Astrocyte of the cerebellum (primary cell): Measurements from ENCODE around the gene IL12A.

Experiments
- DNase-seq: peaks from one replicate; pipeline ENCODE4 v3.0.0-alpha.2; 2011; ENCODE audit warnings: low read depth
- H3K4me3 ChIP-seq: 2 replicates; pipeline ENCODE4 v1.5.1; 2011; ENCODE audit warnings: mild to moderate bottlenecking, low read depth, low read length, moderate library complexity
- CTCF ChIP-seq: IDR thresholded peaks from 2 replicates; pipeline ENCODE4 v1.5.1; 2012; ENCODE audit warnings: low read length, low read depth, moderate library complexity, mild to moderate bottlenecking; ENCODE audit errors: missing control alignments
- in situ Hi-C: cut with HindIII; loops from 2 replicates; pipeline ENCODE4 v1.10.0; 2017; ENCODE audit warnings: low sequenced_read_pairs

The IL12A gene

DNA sequence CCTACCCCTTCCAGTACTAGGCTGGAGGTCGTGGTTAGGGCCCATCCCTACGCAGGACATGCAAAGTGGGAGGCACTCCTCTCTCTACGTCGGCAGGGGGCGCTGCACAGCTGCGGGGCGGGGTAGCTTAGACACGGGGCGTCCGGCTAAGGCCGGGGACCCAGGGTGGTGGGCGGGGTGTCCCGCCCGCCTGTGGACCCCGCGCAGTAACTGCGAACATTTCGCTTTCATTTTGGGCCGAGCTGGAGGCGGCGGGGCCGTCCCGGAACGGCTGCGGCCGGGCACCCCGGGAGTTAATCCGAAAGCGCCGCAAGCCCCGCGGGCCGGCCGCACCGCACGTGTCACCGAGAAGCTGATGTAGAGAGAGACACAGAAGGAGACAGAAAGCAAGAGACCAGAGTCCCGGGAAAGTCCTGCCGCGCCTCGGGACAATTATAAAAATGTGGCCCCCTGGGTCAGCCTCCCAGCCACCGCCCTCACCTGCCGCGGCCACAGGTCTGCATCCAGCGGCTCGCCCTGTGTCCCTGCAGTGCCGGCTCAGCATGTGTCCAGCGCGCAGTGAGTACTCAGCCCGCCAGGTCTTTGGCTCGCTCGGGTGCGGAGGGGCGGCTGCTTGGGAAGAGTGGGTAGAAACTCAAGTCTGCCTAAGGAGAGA is at the start of gene IL12A:
Gene IL12A, plus strand, starts transcription at position 219 of the 655 bp plus-strand sequence.
- in situ Hi-C loops: no loop called here
- peak; percentile 36 for DNase-seq
- TF ChIP-seq CTCF: peak; percentile 95
- H3K4me3 ChIP-seq: peak within 1 kb of the TSS; percentile 64

DNA sequence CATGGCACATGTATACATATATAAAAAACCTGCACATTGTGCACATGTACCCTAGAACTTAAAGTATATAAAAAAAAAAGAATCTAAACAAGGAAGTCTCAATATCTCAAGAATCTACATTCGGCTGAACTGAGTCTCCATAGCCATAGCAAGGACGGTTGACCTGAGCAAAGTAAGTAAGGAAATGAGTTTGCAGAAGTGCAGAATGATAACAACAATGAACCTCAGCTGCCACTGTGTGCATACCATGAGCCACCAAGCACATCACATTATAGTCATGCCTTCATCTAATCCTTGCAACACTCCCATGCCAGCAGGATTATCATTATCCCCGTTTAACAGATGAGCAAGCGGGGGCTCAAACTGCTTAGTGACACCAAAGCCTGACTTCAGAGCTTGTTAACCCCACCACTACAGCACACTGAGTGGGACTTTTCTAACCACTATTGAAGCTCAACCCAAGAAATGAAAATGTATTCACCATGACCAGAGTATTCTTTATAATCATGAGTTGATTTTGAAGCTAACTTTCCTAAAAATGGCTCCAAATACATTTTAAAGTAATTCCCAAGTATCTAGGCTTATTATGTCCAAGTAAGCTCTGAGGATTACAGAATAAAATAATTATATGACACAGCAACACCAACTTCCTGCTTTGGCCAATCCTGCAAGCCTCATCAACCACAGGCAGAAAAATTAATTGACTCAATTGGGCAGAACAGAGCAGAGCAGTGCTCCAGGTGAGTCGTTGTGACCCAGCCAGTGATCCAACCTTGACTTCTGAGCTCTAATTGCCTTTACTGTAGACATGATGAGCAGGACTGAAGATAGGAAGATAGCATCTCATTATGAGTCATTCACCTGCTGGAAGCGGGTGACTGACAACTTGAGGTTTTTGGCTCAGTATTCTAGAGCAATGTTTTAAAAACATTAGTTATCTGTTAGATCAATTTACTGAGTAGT is 47.3 kb upstream of the IL12A start:
- DNase-seq: no peak
- in situ Hi-C loops: no loop called here
- no peak overlapping the region for H3K4me3 ChIP-seq

DNA sequence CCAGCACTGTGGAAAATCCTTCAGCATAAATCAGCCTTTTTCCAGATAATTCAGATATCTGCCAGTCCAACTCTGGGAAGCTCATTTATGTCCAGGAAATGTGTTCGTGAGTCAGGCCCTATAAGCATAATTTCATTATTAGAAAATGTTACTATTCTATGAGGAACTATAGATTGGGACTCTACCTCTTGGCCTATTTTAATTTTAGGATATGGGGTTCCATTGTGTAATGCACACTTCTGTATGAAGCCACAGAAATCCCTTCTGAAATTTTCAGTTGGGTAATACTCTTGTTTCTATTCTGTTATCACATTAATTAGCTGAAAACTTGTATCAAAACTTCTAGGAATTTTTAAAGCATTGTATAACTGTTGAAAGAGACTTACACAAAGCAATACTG is 43.9 kb upstream of the IL12A start:
- in situ Hi-C loops: no loop called here
- TF ChIP-seq CTCF: no peak
- DNase-seq: no peak
- no peak overlapping the region for H3K4me3 ChIP-seq

More for the DNA sequence above, 47.3 kb upstream of the IL12A start:
- no peak for TF ChIP-seq CTCF

DNA sequence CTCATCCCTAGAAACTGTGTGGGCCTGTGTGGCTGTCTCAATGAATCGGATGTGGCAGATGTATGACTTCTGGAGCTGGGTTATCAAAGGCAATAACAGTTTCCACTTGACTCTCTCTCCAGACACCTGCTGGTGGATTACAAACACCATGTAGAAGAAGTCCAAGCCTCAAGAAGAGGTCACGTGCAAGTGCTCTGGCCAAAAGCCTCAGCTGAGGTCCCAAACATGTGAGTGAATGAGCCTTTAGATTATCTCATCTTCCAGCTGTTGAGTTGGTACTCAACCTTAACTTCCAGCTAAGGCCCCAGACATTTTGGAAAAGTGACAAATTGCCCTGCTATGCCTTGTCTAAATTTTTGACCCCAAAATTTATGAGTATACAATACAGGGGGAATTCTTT is 42.7 kb upstream of the IL12A start:
- no peak overlapping the region for H3K4me3 ChIP-seq
- in situ Hi-C loops: no loop called here
- DNase-seq: no peak
- no peak for TF ChIP-seq CTCF

DNA sequence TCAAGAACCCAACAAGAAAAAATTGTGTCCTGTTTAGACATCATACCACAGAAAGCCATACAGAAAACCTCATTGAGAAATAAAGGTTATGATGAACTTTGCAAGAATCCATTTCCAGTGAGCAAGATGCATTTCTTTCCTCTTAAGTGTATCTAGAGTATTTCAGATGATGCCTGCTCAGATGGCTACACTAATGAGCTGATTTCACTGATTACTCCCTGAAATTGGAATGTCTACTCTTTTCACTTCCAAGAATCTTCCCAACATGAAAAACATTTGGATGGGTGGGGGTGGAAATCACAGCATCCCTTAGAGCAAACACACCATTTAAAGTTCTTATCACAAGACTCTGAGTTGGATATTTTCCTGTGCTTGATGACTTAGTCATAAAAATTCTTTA is 41.4 kb upstream of the IL12A start:
- no peak for TF ChIP-seq CTCF
- peak; percentile 4 for DNase-seq
- H3K4me3 ChIP-seq: no peak overlapping the region
- in situ Hi-C loops: no loop called here

DNA sequence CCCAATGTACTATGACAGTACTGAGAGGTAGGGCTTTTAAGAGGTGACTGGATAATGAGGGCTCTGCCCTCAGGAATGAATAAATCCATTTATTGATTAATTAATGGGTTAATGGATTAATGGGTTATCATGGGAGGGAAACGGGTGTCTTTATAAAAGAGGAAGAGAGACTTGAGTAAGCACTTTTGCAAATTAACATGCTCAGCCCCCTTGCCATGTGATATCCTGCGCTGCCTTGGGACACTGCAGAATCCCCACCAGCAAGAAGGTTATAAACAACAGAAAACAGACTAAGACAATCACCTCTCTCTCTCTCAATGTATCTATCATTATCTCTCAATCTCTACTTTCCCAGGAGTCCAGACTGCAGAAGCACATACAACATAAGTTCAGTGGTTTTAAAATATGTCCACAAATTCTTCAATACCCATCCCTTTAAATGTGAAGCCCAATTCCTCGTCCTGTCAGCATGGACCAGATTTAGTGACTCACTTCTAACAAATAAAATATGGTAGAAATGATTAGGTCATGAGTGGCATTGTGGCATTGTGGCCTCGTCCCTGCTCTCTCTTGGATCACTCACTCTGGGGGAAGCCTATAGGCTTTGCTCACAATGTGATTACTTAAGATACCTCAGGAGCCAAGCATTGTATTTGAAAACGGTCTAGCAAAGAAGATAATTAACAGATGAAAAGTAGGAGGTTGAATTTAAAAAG is 40.0 kb upstream of the IL12A start:
- DNase-seq: no peak
- in situ Hi-C loops: no loop called here
- no peak for TF ChIP-seq CTCF
- H3K4me3 ChIP-seq: no peak overlapping the region
